NK-92 (cell line): ENCODE data around the gene ZNF516.

ENCODE experiments used
- DNase-seq: peaks from one replicate; lab custom pipeline; 2025; ENCODE audit not compliant: unreplicated experiment; lab: John Stamatoyannopoulos, UW

ZNF516 gene

GRCh38 chr18:76368976-76369375, 126.1 kb downstream of the ZNF516 start:
- DNase-seq = no peak

- no peak for DNase-seq
Measured at GRCh38 chr18:76368271-76368670, 126.8 kb downstream of the ZNF516 start.

- DNase-seq = no peak
Measured at GRCh38 chr18:76367168-76368125, 127.6 kb downstream of the ZNF516 start.

- no peak for DNase-seq
Measured at GRCh38 chr18:76365561-76365960, 129.5 kb downstream of the ZNF516 start.

GRCh38 chr18:76364282-76365259, 130.5 kb downstream of the ZNF516 start:
- no peak for DNase-seq

- DNase-seq = no peak
Measured at GRCh38 chr18:76363436-76364120, 131.5 kb downstream of the ZNF516 start.

- no peak for DNase-seq
Measured at GRCh38 chr18:76362676-76363075, 132.4 kb downstream of the ZNF516 start.

- no peak for DNase-seq
Measured at GRCh38 chr18:76361219-76361618, 133.8 kb downstream of the ZNF516 start.

- no peak for DNase-seq
Measured at GRCh38 chr18:76359909-76360308, 135.1 kb downstream of the ZNF516 start.

GRCh38 chr18:76358774-76359173, 136.3 kb downstream of the ZNF516 start:
- DNase-seq = no peak

- no peak for DNase-seq
Measured at GRCh38 chr18:76357585-76358260, 137.3 kb downstream of the ZNF516 start.

GRCh38 chr18:76357174-76357573, 137.9 kb downstream of the ZNF516 start:
- no peak for DNase-seq

- DNase-seq = no peak
Measured at GRCh38 chr18:76356666-76357065, 138.4 kb downstream of the ZNF516 start.

- DNase-seq = no peak
Measured at GRCh38 chr18:76354348-76354747, 140.7 kb downstream of the ZNF516 start.

GRCh38 chr18:76353500-76353899, 141.5 kb downstream of the ZNF516 start:
- DNase-seq = no peak

GRCh38 chr18:76353046-76353445, 142.0 kb downstream of the ZNF516 start:
- DNase-seq = no peak

GRCh38 chr18:76351961-76352581, 143.0 kb downstream of the ZNF516 start:
- no peak for DNase-seq

- DNase-seq = no peak
Measured at GRCh38 chr18:76350134-76351025, 144.7 kb downstream of the ZNF516 start.
